GM18867 (cell line): ENCODE measurements around the gene ETFA.

ENCODE experiments used
- ATAC-seq: cut with Tn5 transposase; IDR thresholded peaks from one replicate; pipeline ENCODE4 v1.9.1; 2021; ENCODE audit warnings: mild to moderate bottlenecking, moderate library complexity; ENCODE audit not compliant: unreplicated experiment

ETFA gene

DNA sequence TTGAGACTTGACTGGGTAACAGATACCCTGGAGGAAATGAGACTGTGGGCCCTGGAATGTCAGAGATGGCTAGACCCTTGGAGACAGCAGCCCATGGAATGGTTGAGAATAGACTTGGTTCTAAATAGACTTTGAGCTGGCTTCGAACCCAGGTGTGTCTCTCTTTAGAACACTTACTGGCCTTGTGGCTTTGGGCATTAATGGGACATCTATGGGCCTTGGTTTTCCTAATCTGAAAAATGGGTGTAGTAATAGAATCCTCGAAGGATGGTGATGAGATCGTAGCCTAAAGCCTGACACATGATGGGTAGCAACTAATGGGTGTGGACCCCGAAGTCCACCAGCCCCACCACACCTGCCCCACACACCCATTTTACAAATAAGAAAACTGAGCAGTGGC, 132.2 kb downstream of the ETFA start:
- no peak for ATAC-seq

DNA sequence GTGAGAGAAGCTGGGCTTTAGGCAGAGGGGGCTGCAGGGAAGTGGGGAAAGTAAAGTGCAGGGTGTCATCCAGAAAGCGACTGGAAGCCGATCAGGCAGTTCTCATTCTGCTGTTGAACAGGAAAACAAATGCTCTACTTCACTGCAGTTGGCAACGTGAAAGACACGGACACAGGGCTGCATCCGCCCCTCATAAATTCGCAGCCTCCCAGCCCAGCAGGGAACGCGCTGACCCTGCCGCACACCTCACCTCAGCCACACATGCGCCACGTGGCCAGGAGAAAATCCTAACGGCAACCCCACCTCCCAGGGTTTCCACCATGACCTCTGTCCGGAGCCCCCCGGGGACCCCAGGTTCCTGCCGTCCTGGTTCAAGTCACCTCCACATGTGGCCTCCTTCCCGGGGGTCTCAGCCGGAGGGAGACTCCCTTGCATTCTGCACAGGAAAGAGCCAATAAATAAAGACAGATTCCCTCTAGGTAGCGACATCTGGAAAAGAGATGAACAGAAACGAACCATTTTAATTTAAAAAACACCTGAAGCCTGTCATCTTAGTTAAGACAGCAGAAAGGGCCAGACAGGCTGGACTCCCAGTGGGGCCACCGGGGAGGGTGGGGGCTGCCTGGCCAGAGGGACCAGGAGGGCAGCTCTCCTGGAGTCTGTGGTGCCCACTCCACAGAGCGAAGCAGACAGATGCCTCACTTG, 132.8 kb downstream of the ETFA start:
- no peak for ATAC-seq

DNA sequence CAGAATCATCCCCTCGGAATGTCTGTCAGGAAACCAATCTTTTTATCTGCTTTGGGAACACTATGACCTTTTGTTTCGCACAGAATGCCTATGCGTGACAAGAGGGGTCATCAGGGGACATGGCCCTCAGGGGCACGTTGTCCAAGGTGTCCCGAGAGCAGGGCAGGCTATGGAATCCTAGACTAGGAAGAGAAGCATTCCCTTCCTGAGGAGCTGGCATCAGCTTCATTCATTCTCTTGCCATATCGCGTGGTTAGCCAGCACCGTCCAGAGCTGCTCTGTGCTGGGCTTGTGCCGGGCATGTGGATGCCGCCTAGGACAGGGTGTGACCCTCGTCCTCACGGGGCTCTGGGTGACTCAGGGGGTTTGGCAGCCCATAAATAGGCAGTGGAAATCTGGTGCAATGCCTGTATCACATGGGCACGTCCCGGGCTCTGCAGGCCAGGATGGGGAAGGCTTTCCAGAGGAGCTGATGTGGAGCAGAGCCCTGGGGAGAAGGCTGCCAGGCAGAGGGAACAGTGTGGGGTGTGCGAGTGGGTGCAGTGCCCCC, 133.7 kb downstream of the ETFA start:
- ATAC-seq, result no peak

DNA sequence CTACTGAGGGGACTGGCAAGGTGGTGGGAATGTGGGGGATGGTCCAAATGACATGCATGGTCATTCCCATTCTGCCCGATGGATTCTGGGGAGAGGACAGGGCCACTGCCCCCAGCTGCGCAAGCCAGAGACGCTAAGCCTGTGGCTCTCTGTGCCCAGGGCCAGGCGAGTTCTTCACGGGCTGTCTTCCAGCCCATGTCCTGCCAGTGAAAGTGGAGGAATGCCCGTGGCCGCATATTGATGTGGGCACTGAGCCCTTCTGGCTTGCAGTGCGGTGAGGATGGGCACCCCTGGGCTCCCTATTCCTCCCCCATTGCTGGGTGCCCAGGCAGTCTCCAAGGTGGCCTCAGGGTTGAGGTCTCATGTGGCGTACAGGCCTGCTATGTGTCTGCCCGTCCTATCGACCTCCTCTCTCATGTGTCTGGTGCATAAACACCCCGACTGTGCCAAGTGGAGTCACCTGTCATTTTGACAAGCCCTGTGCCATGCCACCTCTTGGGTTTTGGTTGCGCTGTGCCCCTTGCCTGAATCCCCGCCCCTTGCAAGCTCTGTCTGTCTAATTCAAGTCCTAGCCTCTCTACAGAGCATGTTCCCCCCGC, 134.7 kb downstream of the ETFA start:
- ATAC-seq, result no peak

DNA sequence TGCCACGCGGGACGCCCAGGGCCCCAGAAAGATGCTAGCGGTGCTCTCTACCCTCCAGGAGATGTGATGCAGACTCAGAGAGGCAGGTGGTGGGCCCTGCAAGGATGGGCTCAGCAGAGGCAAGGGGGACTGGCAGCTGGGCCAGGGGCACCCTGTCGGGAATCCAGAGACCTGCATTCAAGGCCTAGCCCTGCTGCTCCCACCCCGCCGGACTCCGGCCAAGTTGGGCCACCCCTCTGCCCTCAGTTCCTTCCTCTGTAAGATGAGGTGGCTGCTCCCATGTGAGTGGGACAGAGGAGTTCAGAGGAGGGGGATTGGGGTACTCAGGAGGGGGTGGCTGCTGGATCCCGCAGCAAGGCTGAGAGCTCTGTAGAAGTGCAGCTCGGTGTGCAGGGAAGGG, 135.2 kb downstream of the ETFA start:
- ATAC-seq, result no peak

DNA sequence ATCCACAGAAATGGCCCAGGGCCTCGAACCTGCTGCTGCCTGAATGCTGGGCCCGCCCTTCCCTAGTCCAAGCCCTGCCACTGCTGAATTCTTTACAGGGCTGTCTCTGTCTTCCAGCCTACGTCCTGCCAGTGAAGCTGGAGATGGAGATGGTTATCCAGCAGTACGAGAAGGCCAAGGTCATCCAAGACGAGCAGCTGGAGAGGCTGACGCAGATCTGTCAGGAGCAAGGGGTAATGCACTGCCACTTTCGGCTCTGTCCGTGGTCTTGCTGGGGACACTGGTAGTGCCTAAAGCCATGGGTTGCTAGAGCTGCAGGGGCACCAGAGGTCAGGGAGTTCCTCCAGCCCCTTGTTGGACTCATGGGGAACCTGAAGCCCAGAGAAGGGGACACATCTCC, 135.8 kb downstream of the ETFA start:
- ATAC-seq, result no peak

DNA sequence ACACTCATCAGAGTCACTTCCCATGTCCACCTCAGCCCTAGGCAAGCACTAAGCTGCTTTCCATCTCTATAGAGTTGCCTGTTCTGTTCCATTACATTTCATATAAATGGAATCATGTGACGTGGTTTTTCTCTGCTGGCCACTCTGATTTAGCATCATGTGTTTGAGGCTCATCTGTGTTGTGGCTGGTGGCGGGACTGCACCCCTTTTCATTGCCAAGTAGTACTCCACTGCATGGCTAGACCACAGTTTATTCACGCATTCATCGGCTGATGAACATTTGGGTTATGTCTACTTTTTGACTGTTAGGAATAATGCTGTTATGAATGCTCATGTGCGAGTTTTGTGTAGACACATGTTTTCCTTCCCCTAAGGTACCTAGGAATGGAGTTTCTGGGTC, 136.6 kb downstream of the ETFA start:
- ATAC-seq, result no peak

DNA sequence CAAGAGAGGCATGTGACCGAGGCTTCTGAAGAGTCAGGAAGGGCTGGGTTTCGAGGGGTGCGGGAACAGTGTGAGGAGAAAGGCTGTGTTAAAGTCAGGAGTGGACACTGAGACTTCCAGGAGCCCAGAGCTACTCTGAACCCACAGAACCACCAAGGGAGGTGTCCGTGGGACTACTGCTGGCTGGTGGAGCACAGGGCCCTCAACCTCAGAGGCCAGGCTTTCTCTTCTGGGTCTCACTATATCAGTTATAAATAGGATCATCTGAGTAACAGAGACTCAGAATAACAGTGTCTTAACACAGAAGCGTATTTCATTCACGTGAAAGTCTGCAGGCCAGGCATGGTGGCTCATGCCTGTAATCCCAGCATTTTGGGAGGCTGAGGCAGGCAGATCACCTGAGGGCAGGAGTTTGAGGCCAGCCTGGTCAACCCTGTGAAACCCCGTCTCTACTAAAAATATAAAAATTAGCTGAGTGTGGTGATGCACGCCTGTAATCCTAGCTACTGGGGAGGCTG, 137.9 kb downstream of the ETFA start:
- ATAC-seq, result no peak

DNA sequence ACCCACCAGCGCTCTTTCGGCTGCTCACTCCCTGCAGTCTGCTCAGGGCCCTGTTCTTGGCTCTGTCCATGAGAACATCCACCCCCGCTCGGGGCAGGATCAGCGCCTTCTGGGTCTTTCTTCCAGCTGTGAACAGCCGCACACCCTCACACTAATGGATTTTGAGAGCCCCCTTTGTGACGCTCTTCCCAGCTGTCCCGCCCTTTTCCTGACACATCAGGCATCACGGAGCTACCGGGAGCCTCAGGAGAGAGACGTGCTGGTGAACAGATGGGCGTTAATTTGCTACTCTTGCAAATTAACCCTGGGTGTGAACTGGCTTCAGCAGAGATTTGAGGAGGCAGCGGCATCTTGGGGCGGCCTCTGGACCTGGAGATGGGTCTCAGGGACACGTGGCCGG, 138.5 kb downstream of the ETFA start:
- ATAC-seq, result no peak

DNA sequence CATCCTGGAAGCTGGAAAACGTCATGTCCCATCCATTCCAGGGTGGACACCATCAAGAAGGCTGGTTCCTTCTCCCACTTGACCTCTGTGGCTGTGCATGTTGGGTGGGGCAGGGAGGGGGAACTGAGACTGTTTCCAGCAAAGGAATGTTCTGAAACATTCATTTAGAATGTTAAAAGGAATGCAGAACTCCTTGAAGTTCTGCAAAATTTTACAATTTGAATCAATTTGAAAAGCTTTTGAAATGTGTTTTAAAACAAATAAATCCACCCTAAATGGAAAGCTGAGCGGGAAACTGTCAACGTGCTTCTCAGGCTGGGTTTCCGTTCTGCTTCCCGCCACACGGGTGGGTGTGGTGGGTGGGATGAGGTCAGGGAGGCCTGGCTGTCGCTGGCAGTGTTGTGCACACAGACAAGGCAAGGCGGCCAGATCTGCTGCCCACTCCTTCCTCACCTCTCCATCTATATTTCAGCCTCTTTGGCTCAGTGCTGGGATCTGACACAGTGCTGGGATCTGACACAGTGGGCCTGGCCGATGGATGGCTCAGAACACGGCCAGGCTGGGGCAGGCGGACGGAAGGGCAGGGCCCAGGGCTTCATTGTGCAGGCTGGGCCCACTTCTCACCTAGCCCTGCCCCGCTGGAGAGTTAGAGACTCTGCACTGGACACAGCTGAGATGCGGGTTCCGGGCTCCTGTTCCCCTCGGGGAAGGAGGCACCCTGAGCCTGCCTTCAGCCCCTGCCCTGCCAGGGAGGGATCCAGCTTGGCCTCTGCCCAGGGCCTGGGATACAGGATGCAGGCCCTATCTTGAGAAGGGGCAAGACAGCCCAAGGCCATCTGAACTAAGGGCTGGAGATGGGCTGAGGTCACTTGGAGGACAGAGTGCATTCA, 141.1 kb downstream of the ETFA start:
- ATAC-seq, result no peak

DNA sequence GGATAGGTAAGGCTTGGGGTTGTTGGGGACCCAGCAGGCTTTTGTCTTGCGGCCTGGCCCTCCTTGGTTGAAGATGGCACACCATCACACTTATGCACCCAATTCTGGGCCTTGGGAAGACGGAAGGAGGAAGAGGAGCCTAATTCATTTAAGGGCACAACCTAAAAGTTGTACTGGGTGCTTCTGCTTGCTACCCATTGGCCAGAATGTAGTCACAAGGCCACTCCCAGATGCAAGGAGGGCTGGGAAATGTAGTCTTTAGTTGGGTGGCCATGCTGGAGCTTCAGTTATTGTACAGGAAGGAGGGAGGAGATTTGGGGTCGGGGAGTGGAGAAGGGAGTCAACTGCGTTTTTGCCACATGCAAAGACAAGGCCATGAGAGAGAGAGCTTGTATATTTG, 142.3 kb downstream of the ETFA start:
- no peak for ATAC-seq

DNA sequence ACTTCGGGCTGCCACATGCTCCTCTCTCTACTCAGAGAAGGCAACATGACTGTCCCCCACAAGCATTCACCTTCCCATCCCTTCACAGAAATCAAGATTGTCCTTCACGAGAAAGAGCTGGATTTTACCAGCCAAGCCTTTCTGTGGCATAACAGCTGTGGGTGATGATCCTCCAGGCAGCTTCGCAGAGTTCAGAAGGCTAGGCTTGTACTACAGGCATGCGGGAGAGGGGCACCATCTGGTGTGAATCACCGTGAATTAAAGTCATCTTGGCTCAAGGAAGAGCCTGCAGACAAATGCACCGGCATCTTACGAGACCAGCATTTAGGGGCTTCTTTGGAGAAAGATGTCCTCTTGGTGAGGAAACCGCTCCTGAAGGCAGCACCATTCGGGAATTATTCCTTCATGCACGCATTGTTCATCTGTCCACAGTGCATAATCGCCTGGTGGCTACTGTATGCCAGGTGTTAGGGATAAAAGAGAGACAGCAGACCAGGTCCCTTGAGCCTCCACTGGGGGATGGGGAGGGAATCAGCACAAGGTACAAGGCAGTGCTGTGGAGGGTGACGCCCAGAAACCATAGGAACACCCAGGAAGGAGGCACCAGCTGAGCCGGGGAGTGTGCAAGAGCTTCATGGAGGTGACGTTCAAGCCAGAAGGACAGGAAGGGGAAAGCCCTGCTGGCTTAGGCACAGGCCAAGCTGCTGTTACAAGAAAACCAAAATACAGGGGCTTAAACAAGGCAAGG, 142.9 kb downstream of the ETFA start:
- ATAC-seq, result no peak

DNA sequence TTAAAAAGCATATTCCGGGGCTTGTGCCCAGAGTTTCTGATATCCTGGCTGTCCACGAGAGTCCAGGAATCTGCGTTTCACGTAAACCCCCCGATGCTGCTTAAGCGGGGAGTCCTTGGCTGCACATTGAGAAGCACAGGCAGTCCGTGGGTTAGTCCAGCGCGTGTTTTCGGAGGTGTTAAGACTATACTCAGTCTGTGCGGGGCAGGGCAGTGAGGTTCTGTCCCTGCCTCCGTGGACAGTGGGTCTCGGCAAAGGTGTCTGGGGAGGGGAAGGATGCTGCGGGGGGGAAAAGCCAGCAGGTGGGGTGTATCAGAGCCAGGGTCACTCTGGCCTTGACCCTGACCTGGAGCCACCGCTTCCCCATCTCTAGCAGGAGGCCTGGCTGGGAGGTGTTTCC, 145.3 kb downstream of the ETFA start:
- no peak for ATAC-seq
